HepG2 (cell line): ENCODE data around the gene LDB2. TPM values are rescaled to one million over a fixed set of nuclear protein-coding genes. Genes with fewer than 3 reads are reported as not detected.

Experiments
- ATAC-seq: fragments of 200-7000 bp; cut with Tn5 transposase; 3 replicates; pipeline ENCODE4 v1.9.1; 2020; ENCODE audit warnings: mild to moderate bottlenecking, moderate library complexity
- BruUV-seq: library from RNA; stranded (reverse); fragments of 400-500 nt; replicated peaks from 2 replicates; lab custom pipeline; 2021; lab: Mats Ljungman, UMichigan
- CTCF ChIA-PET: fragments of 300-600 bp; formaldehyde crosslinking; extraction: SDS; loops from one replicate; lab custom pipeline; 2021; ENCODE audit warnings: low total read pairs, inconsistent platforms, low intra/inter-chr PET ratio; lab: Yijun Ruan, JAX
- POLR2A ChIA-PET: fragments of 350-600 bp; sonication (Branson Sonifier 250); formaldehyde crosslinking; loops from one replicate; lab custom pipeline; 2020; ENCODE audit warnings: antibody characterized with exemption, inconsistent platforms; lab: Yijun Ruan, JAX
- DNase-seq: peaks from one replicate; pipeline ENCODE4 v3.0.0-alpha.2; 2015; ENCODE audit warnings: low spot score
- FAIRE-seq: peaks from 3 replicates; lab custom pipeline; 2011; peaks lifted over from hg19 to GRCh38; lab: Jason Lieb, UNC
- H2AFZ ChIP-seq: one replicate; pipeline ENCODE4 v1.6.1; 2011; ENCODE audit warnings: low read length, inconsistent platforms
- H3K27ac ChIP-seq: fragments of 300-600 bp; 3 replicates; pipeline ENCODE4 v1.8.0; 2011; ENCODE audit warnings: mixed run types, mild to moderate bottlenecking, mixed read lengths, low read length, inconsistent platforms; ENCODE audit not compliant: insufficient read depth; ENCODE audit errors: extremely low read length
- H3K27me3 ChIP-seq, 2 experiments: fragments of 200-600 bp in 1 of 2; 2 replicates in 1 of 2; 3 replicates in 1 of 2; pipeline versions ENCODE4 v1.6.0 to v1.8.0; 2011; ENCODE audit warnings: low read length in 2 of 2, mild to moderate bottlenecking in 2 of 2, moderate library complexity in 2 of 2, inconsistent platforms in 1 of 2; ENCODE audit not compliant: insufficient read depth in 2 of 2, control insufficient read depth in 1 of 2
- H3K36me3 ChIP-seq, 2 experiments: fragments of 200-600 bp in 1 of 2; replicated peaks in 1 of 2; 2 replicates in 1 of 2; 3 replicates in 1 of 2; pipeline versions ENCODE4 v1.5.1 to v1.8.0; 2011; ENCODE audit warnings: low read length in 2 of 2, inconsistent platforms in 1 of 2; ENCODE audit not compliant: insufficient read depth in 2 of 2, control insufficient read depth in 1 of 2
- H3K4me1 ChIP-seq: 2 replicates; pipeline ENCODE4 v1.5.1; 2012; ENCODE audit warnings: low read length, inconsistent platforms; ENCODE audit not compliant: insufficient read depth
- H3K4me2 ChIP-seq: 2 replicates; pipeline ENCODE4 v1.6.0; 2011; ENCODE audit warnings: low read depth, low read length, inconsistent platforms
- H3K4me3 ChIP-seq, 3 experiments: fragments of 200-600 bp in 1 of 3; sonication (generic), shearing (Covaris generic) in 1 of 3; replicated peaks in 1 of 3; 2 replicates each; pipeline ENCODE4 v1.5.1; 2011 to 2016; ENCODE audit warnings: low read length in 3 of 3, inconsistent platforms in 2 of 3, low read depth in 2 of 3, mild to moderate bottlenecking in 2 of 3, control low read depth in 1 of 3, mixed read lengths in 1 of 3; ENCODE audit not compliant: insufficient read depth in 1 of 3
- H3K79me2 ChIP-seq: one replicate; pipeline ENCODE4 v1.6.1; 2011; ENCODE audit warnings: low read length, inconsistent platforms; ENCODE audit not compliant: insufficient read depth
- H3K9ac ChIP-seq: 2 replicates; pipeline ENCODE4 v1.6.0; 2011; ENCODE audit warnings: mild to moderate bottlenecking, low read depth, low read length, inconsistent platforms; ENCODE audit not compliant: insufficient read depth
- H3K9me3 ChIP-seq: 2 replicates; pipeline ENCODE4 v1.5.1; 2012; ENCODE audit warnings: mild to moderate bottlenecking, low read length
- H4K20me1 ChIP-seq: 2 replicates; pipeline ENCODE4 v1.6.0; 2011; ENCODE audit warnings: inconsistent platforms, mild to moderate bottlenecking, low read length, moderate library complexity; ENCODE audit not compliant: insufficient read depth
- ERF ChIP-seq: IDR thresholded peaks from 2 replicates; pipeline ENCODE4 v1.6.1; 2018; ENCODE audit warnings: missing biosample characterization, missing genetic modification reagents
- ZNF432 ChIP-seq: sonication (generic); formaldehyde crosslinking; IDR thresholded peaks from 2 replicates; pipeline ENCODE4 v1.5.0; 2020; ENCODE audit warnings: missing genetic modification reagents, mild to moderate bottlenecking, borderline replicate concordance
- ZNF891 ChIP-seq: sonication (generic); formaldehyde crosslinking; IDR thresholded peaks from 2 replicates; pipeline ENCODE4 v1.5.0; 2020; ENCODE audit warnings: mild to moderate bottlenecking, missing genetic modification reagents
- WGBS: methylation state at CpG from one replicate; pipeline ENCODE4 v1.1.6; 2017; ENCODE audit warnings: low lambda C conversion rate; 5-methylcytosine and 5-hydroxymethylcytosine counted together
- in situ Hi-C: cut with HindIII; loops from 2 replicates; pipeline ENCODE4 v1.10.0; 2017; ENCODE audit warnings: low pct_unique_long_range_greater_than_20kb; ENCODE audit not compliant: extremely low pct_ligation_motif_present
- intact Hi-C: fragments of 100-400 bp; cut with micrococcal nuclease; formaldehyde crosslinking; loops from one replicate; pipeline ENCODE4 v1.10.0; 2022; ENCODE audit not compliant: unreplicated experiment
- polyA plus RNA-seq, 8 experiments: library from polyadenylated mRNA; depleted of rRNA in 3 of 8; stranded (reverse) in 7 of 8; unstranded in 1 of 8; fragments of >200 nt; fragmentation: Illumina TruSeq in 4 of 8; extraction: Trizol in 4 of 8; gene quantifications; 2 replicates each; pipeline versions ENCODE4 v1.2.1 to v1.2.3, GENCODE V29; 2011 to 2016; ENCODE audit warnings: low read depth in 4 of 8, missing spikeins in 1 of 8, mixed read lengths in 1 of 8; ENCODE audit not compliant: insufficient read depth in 1 of 8
- total RNA-seq, 5 experiments: library from RNA; depleted of rRNA; stranded (reverse); fragments of >200 nt; fragmentation: Illumina TruSeq; extraction: Trizol; gene quantifications; 2 replicates each; pipeline ENCODE4 v1.2.3, GENCODE V29; 2016; ENCODE audit warnings: low read depth in 1 of 5
- TF ChIP-seq, protein P1 (sequence below): sonication (generic); formaldehyde crosslinking; IDR thresholded peaks from 2 replicates; pipeline ENCODE4 v1.4.0; 2020; ENCODE audit warnings: mild to moderate bottlenecking, missing genetic modification reagents
- TF ChIP-seq, protein P2 (sequence below): sonication (generic); formaldehyde crosslinking; IDR thresholded peaks from 2 replicates; pipeline ENCODE4 v1.4.0; 2020; ENCODE audit warnings: missing genetic modification reagents, borderline replicate concordance

LDB2 gene
- total and polyA plus RNA-seq, 2 of the 13 experiments (the other 11 are each of a cell fraction or from before 2014, with no cell fraction given): not detected

DNA sequence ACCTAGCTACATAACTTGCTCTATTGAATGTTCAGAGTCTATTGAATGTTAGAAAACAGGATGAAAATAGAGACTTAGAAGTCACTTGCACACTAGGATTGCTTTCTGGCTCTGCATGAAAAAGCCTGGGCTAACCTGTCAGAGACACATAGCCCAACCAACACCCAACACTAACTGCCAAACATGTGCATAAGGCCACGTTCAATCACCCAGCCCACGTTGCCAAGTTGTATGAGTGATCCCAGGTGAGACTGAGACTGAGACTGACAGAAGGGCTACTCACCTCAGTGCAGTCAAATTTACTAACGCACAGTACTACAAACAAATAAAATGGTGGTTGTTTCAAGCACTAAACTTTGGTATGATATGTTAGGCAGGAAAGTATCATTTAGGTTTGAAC, 61.0 kb downstream of the LDB2 start:
- Histone ChIP-seq H3K4me1 (peaks cover 62% of the 10 kb centered on the region), H3K36me3 (no peaks in the 10 kb centered on the region), H3K9ac (no peak overlapping the region), H3K4me3 (no peak overlapping the region), H3K27me3 (no peaks in the 10 kb centered on the region), H3K27ac (no peak overlapping the region), H2AFZ (no peak overlapping the region), H3K4me2 (no peak overlapping the region), H4K20me1 (no peaks in the 10 kb centered on the region), H3K9me3 (no peaks in the 10 kb centered on the region), H3K79me2 (no peaks in the 10 kb centered on the region)
- TF ChIP-seq ZNF891 (CRISPR knock-in tag): no peak
- TF ChIP-seq ERF (CRISPR knock-in tag): no peak
- TF ChIP-seq, protein P1, sequence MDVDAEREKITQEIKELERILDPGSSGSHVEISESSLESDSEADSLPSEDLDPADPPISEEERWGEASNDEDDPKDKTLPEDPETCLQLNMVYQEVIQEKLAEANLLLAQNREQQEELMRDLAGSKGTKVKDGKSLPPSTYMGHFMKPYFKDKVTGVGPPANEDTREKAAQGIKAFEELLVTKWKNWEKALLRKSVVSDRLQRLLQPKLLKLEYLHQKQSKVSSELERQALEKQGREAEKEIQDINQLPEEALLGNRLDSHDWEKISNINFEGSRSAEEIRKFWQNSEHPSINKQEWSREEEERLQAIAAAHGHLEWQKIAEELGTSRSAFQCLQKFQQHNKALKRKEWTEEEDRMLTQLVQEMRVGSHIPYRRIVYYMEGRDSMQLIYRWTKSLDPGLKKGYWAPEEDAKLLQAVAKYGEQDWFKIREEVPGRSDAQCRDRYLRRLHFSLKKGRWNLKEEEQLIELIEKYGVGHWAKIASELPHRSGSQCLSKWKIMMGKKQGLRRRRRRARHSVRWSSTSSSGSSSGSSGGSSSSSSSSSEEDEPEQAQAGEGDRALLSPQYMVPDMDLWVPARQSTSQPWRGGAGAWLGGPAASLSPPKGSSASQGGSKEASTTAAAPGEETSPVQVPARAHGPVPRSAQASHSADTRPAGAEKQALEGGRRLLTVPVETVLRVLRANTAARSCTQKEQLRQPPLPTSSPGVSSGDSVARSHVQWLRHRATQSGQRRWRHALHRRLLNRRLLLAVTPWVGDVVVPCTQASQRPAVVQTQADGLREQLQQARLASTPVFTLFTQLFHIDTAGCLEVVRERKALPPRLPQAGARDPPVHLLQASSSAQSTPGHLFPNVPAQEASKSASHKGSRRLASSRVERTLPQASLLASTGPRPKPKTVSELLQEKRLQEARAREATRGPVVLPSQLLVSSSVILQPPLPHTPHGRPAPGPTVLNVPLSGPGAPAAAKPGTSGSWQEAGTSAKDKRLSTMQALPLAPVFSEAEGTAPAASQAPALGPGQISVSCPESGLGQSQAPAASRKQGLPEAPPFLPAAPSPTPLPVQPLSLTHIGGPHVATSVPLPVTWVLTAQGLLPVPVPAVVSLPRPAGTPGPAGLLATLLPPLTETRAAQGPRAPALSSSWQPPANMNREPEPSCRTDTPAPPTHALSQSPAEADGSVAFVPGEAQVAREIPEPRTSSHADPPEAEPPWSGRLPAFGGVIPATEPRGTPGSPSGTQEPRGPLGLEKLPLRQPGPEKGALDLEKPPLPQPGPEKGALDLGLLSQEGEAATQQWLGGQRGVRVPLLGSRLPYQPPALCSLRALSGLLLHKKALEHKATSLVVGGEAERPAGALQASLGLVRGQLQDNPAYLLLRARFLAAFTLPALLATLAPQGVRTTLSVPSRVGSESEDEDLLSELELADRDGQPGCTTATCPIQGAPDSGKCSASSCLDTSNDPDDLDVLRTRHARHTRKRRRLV: no peak
- TF ChIP-seq, protein P2, sequence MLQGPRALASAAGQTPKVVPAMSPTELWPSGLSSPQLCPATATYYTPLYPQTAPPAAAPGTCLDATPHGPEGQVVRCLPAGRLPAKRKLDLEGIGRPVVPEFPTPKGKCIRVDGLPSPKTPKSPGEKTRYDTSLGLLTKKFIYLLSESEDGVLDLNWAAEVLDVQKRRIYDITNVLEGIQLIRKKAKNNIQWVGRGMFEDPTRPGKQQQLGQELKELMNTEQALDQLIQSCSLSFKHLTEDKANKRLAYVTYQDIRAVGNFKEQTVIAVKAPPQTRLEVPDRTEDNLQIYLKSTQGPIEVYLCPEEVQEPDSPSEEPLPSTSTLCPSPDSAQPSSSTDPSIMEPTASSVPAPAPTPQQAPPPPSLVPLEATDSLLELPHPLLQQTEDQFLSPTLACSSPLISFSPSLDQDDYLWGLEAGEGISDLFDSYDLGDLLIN: no peak
- TF ChIP-seq ZNF432 (CRISPR knock-in tag): no peak
- in situ Hi-C loops: no loop called here
- intact Hi-C loops: no loop called here
- no peak for DNase-seq
- 90% methylated on average over 3 of the region's 3 CpGs for WGBS
- no peak for FAIRE-seq
- POLR2A ChIA-PET: no interaction called here
- no peak for ATAC-seq
- BruUV-seq: no TSS peak
- CTCF ChIA-PET: no interaction called here
